ENCODE data around the gene SIK3.

The SIK3 gene

GRCh38 chr11:116798368-116798767, 299.9 kb downstream of the SIK3 start:
- TF ChIP-seq POLR2AphosphoS5 (IDR thresholded peaks at IDR 0.05; ENCODE audit: low read depth, low read length) (no peak), FOXP2 (optimal IDR thresholded peaks at IDR 0.05; ENCODE audit: borderline replicate concordance, extremely low read depth, extremely low read length, insufficient read depth) (no peak), SIN3A (IDR thresholded peaks at IDR 0.05; ENCODE audit: borderline replicate concordance, insufficient read depth, low read length) (no peak), REST (IDR thresholded peaks at IDR 0.05; ENCODE audit: insufficient read depth in 1 of 2, low read depth in 2 of 2, low read length in 2 of 2) (no peak), TAF1 (IDR thresholded peaks at IDR 0.05; ENCODE audit: borderline replicate concordance, insufficient read depth, low read length) (no peak)

DNA sequence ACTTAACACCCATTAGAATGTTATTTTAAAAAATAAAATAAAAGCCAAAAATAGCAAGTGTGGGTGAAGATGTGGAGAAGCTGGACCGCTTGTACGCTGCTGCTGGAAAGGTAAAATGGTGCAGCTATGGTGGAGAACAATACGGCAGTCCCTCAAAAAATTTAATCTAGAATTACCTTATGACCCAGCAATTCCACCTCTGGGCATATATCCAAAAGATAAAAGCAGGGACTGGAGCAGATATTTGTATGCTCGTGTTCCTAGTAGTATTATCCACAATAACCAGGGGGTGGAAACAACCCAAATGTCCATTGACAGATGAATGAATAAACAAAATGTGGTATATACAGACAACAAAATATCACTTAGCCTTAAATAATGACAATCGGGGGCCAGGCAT, 300.4 kb downstream of the SIK3 start:
- no peak for TF ChIP-seq TAF1 (IDR thresholded peaks at IDR 0.05; ENCODE audit: borderline replicate concordance, insufficient read depth, low read length)
- no peak for TF ChIP-seq SIN3A (IDR thresholded peaks at IDR 0.05; ENCODE audit: borderline replicate concordance, insufficient read depth, low read length)
- no peak for TF ChIP-seq POLR2AphosphoS5 (IDR thresholded peaks at IDR 0.05; ENCODE audit: low read depth, low read length)
- TF ChIP-seq REST (IDR thresholded peaks at IDR 0.05; ENCODE audit: insufficient read depth in 1 of 2, low read depth in 2 of 2, low read length in 2 of 2), result no peak
- no peak for TF ChIP-seq FOXP2 (optimal IDR thresholded peaks at IDR 0.05; ENCODE audit: borderline replicate concordance, extremely low read depth, extremely low read length, insufficient read depth)

DNA sequence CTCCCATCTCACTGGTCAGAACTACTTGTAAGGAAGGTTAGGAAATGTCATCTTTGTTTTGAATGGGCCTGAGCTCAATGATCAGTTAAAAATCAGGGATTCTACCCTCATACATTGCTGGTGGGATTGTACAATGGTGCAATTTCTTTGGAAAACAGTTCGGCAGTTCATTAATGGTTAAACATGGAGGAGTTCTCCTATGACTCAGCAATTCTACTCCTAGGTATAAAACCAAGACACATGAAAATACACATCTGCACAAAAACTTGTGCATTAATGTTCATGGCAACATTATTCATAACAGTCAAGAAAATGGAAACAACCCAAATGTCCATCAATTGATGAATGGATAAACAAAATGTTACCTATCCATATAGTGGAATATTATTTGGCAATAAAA, 301.7 kb downstream of the SIK3 start:
- no peak for TF ChIP-seq POLR2AphosphoS5 (IDR thresholded peaks at IDR 0.05; ENCODE audit: low read depth, low read length)
- TF ChIP-seq TAF1 (IDR thresholded peaks at IDR 0.05; ENCODE audit: borderline replicate concordance, insufficient read depth, low read length), result no peak
- no peak for TF ChIP-seq REST (IDR thresholded peaks at IDR 0.05; ENCODE audit: insufficient read depth in 1 of 2, low read depth in 2 of 2, low read length in 2 of 2)
- no peak for TF ChIP-seq FOXP2 (optimal IDR thresholded peaks at IDR 0.05; ENCODE audit: borderline replicate concordance, extremely low read depth, extremely low read length, insufficient read depth)

- TF ChIP-seq FOXP2 (optimal IDR thresholded peaks at IDR 0.05; ENCODE audit: borderline replicate concordance, extremely low read depth, extremely low read length, insufficient read depth) (no peak), SIN3A (IDR thresholded peaks at IDR 0.05; ENCODE audit: borderline replicate concordance, insufficient read depth, low read length) (no peak), REST (IDR thresholded peaks at IDR 0.05; ENCODE audit: insufficient read depth in 1 of 2, low read depth in 2 of 2, low read length in 2 of 2) (no peak), POLR2AphosphoS5 (IDR thresholded peaks at IDR 0.05; ENCODE audit: low read depth, low read length) (no peak), TAF1 (IDR thresholded peaks at IDR 0.05; ENCODE audit: borderline replicate concordance, insufficient read depth, low read length) (no peak)
These were observed 303.4 kb downstream of the SIK3 start for GRCh38 chr11:116794851-116795250.

DNA sequence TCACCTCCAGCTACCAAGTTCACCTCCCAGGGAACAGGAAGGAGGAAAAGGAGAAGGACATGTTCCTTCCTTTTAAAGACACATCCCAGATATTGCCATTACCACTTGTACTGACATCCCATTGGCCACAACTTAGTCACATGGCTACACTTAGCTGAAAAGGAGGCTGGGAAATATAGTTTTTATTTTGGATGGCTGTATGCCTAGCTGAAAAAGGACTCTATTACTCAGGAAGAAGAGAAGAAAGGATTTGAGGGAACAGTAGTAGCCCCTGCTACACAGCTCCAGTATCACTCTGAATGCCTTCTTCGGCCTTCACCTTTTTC, 304.5 kb downstream of the SIK3 start:
- TF ChIP-seq FOXP2 (optimal IDR thresholded peaks at IDR 0.05; ENCODE audit: borderline replicate concordance, extremely low read depth, extremely low read length, insufficient read depth), result no peak
- no peak for TF ChIP-seq TAF1 (IDR thresholded peaks at IDR 0.05; ENCODE audit: borderline replicate concordance, insufficient read depth, low read length)
- no peak for TF ChIP-seq SIN3A (IDR thresholded peaks at IDR 0.05; ENCODE audit: borderline replicate concordance, insufficient read depth, low read length)
- TF ChIP-seq POLR2AphosphoS5 (IDR thresholded peaks at IDR 0.05; ENCODE audit: low read depth, low read length), result no peak
- TF ChIP-seq REST (IDR thresholded peaks at IDR 0.05; ENCODE audit: insufficient read depth in 1 of 2, low read depth in 2 of 2, low read length in 2 of 2), result no peak
